HepG2 (cell line): ENCODE measurements around the gene ABCC1.

ENCODE experiments used
- ATF1 ChIP-seq: IDR thresholded peaks from 2 replicates; pipeline ENCODE4 v1.6.1; 2016; ENCODE audit warnings: mild to moderate bottlenecking, control low read depth
- CHD2 ChIP-seq: IDR thresholded peaks from 2 replicates; pipeline ENCODE4 v1.6.1; 2011; ENCODE audit warnings: low read depth, low read length, improper control_type of control experiment
- FOXM1 ChIP-seq: sonication (generic); formaldehyde crosslinking; IDR thresholded peaks from 2 replicates; pipeline ENCODE4 v1.5.0; 2020; ENCODE audit warnings: missing genetic modification reagents
- IRX3 ChIP-seq: sonication (generic); formaldehyde crosslinking; IDR thresholded peaks from 2 replicates; pipeline ENCODE4 v1.8.1; 2023; ENCODE audit warnings: mild to moderate bottlenecking, low read depth, missing genetic modification reagents, borderline replicate concordance
- RELA ChIP-seq: sonication (generic); formaldehyde crosslinking; IDR thresholded peaks from 2 replicates; pipeline ENCODE4 v1.4.0; 2020; ENCODE audit warnings: missing genetic modification reagents
- RORA ChIP-seq: sonication (generic); formaldehyde crosslinking; IDR thresholded peaks from 2 replicates; pipeline ENCODE4 v1.5.0; 2020; ENCODE audit warnings: mild to moderate bottlenecking, missing genetic modification reagents, moderate library complexity
- ZSCAN29 ChIP-seq: sonication (generic); formaldehyde crosslinking; conservative IDR thresholded peaks from 2 replicates; pipeline ENCODE4 v1.4.0; 2020; ENCODE audit warnings: mild to moderate bottlenecking, missing genetic modification reagents
- TF ChIP-seq, protein P1 (sequence below): sonication (generic); formaldehyde crosslinking; IDR thresholded peaks from 2 replicates; pipeline ENCODE4 v1.4.0; 2020; ENCODE audit warnings: missing genetic modification reagents
- TF ChIP-seq, protein P2 (sequence below): conservative IDR thresholded peaks from 2 replicates; pipeline ENCODE4 v1.6.1; 2018; ENCODE audit warnings: missing genetic modification reagents
- TF ChIP-seq, protein P3 (sequence below): sonication (generic); formaldehyde crosslinking; IDR thresholded peaks from 2 replicates; pipeline ENCODE4 v1.5.0; 2020; ENCODE audit warnings: mild to moderate bottlenecking, missing genetic modification reagents, moderate library complexity
- TF ChIP-seq, protein P4 (sequence below): sonication (generic); formaldehyde crosslinking; IDR thresholded peaks from 2 replicates; pipeline ENCODE4 v1.4.0; 2020; ENCODE audit warnings: low read depth, mild to moderate bottlenecking, missing genetic modification reagents

DNA sequence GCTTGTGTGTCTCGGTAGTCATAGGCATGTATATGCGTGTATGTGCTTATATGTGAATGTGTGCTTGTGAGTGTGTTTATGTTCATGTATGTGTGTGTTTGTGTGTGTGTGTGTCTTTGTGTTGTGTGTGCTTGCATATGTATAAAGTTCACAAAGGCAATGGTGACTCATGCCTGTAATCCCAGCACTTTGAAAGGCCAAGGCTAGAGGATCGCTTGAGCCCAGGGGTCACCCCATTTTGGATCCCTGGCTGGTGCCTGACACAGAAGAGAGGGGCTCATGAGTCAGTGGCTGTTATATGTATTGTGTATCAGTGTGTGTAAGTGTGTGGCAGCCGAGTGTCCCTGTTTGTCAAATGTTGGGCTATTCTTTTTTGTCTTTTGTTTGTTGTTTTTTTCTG, 69.3 kb downstream of the ABCC1 start:
- TF ChIP-seq, protein P1, sequence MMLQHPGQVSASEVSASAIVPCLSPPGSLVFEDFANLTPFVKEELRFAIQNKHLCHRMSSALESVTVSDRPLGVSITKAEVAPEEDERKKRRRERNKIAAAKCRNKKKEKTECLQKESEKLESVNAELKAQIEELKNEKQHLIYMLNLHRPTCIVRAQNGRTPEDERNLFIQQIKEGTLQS (CRISPR knock-in tag): no peak
- TF ChIP-seq, protein P2, sequence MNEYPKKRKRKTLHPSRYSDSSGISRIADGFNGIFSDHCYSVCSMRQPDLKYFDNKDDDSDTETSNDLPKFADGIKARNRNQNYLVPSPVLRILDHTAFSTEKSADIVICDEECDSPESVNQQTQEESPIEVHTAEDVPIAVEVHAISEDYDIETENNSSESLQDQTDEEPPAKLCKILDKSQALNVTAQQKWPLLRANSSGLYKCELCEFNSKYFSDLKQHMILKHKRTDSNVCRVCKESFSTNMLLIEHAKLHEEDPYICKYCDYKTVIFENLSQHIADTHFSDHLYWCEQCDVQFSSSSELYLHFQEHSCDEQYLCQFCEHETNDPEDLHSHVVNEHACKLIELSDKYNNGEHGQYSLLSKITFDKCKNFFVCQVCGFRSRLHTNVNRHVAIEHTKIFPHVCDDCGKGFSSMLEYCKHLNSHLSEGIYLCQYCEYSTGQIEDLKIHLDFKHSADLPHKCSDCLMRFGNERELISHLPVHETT: no peak
- TF ChIP-seq, protein P3, sequence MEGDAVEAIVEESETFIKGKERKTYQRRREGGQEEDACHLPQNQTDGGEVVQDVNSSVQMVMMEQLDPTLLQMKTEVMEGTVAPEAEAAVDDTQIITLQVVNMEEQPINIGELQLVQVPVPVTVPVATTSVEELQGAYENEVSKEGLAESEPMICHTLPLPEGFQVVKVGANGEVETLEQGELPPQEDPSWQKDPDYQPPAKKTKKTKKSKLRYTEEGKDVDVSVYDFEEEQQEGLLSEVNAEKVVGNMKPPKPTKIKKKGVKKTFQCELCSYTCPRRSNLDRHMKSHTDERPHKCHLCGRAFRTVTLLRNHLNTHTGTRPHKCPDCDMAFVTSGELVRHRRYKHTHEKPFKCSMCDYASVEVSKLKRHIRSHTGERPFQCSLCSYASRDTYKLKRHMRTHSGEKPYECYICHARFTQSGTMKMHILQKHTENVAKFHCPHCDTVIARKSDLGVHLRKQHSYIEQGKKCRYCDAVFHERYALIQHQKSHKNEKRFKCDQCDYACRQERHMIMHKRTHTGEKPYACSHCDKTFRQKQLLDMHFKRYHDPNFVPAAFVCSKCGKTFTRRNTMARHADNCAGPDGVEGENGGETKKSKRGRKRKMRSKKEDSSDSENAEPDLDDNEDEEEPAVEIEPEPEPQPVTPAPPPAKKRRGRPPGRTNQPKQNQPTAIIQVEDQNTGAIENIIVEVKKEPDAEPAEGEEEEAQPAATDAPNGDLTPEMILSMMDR (CRISPR knock-in tag): no peak
- TF ChIP-seq, protein P4, sequence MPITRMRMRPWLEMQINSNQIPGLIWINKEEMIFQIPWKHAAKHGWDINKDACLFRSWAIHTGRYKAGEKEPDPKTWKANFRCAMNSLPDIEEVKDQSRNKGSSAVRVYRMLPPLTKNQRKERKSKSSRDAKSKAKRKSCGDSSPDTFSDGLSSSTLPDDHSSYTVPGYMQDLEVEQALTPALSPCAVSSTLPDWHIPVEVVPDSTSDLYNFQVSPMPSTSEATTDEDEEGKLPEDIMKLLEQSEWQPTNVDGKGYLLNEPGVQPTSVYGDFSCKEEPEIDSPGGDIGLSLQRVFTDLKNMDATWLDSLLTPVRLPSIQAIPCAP (CRISPR knock-in tag): no peak
- TF ChIP-seq ATF1 (CRISPR knock-in tag) (no peak), RELA (CRISPR knock-in tag) (no peak), ZSCAN29 (CRISPR knock-in tag) (no peak), FOXM1 (CRISPR knock-in tag) (no peak), IRX3 (CRISPR knock-in tag) (no peak), RORA (CRISPR knock-in tag) (no peak), CHD2 (no peak)
